Lower leg skin (tissue), 4 donors: ENCODE data around the gene OR52N2. TPM values are rescaled to one million over a fixed set of nuclear protein-coding genes. Genes with fewer than 3 reads are reported as not detected.

Experiments used
- DNase-seq, 2 donors: peaks; one replicate each; pipeline ENCODE4 v3.0.0-alpha.2; 2019; ENCODE audit warnings: low spot score in 2 of 2
- H3K4me3 ChIP-seq: fragments of 200-600 bp; sonication (generic); 2 replicates; pipeline ENCODE4 v1.5.1; 2017; ENCODE audit warnings: mild to moderate bottlenecking, low read depth; ENCODE audit not compliant: poor library complexity, severe bottlenecking
- POLR2A ChIP-seq, 2 donors: fragments of 450-650 bp; IDR thresholded peaks; one replicate each; pipeline ENCODE4 v1.6.1; 2016 to 2017; ENCODE audit warnings: antibody characterized with exemption in 2 of 2, mild to moderate bottlenecking in 1 of 2, moderate library complexity in 1 of 2
- WGBS, 2 donors: methylation state at CpG; one replicate each; pipeline ENCODE4 v1.1.5; 2018; 5-methylcytosine and 5-hydroxymethylcytosine counted together
- intact Hi-C: fragments of 100-400 bp; cut with DNase I; formaldehyde crosslinking; loops from one replicate; pipeline ENCODE4 v1.15.0; 2023; ENCODE audit warnings: low total_unique reads
- total RNA-seq, 4 donors: library from RNA; depleted of rRNA; stranded (reverse); fragments of >200 nt; gene quantifications; one replicate each; pipeline ENCODE4 v1.1.0, GENCODE V29; 2016
- TF ChIP-seq, protein P1 (sequence below), 3 donors: fragments of 450-650 bp; IDR thresholded peaks; one replicate each; pipeline ENCODE4 v1.5.1; 2016; ENCODE audit warnings: antibody characterized with exemption in 3 of 3, mild to moderate bottlenecking in 3 of 3, moderate library complexity in 2 of 3

OR52N2 gene
- total RNA-seq, 4 donors from 2014 or later = not detected

DNA sequence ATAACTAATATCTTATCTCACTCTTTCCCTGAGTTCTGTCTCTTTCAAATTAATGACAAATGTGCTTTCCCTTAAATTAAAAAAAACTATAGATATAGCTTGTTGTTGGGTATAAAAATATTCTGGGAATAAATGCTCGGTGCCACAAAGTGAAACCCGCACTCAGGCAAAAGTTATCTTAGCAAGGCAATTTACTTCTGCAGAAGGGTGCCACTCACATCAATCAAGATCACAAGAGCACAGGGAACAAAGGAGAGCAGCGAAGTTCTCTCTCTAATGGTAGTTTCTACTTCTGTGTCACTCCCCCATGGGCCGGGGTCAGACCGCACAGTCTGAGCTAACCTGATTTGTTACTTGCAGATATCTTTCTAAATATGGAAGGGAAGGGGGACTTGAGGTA is 4.7 kb upstream of the OR52N2 start:
- no peak for DNase-seq
- 81 to 97% methylated on average over 5 of the region's 5 CpGs for WGBS, 2 donors
- TF ChIP-seq, protein P1, sequence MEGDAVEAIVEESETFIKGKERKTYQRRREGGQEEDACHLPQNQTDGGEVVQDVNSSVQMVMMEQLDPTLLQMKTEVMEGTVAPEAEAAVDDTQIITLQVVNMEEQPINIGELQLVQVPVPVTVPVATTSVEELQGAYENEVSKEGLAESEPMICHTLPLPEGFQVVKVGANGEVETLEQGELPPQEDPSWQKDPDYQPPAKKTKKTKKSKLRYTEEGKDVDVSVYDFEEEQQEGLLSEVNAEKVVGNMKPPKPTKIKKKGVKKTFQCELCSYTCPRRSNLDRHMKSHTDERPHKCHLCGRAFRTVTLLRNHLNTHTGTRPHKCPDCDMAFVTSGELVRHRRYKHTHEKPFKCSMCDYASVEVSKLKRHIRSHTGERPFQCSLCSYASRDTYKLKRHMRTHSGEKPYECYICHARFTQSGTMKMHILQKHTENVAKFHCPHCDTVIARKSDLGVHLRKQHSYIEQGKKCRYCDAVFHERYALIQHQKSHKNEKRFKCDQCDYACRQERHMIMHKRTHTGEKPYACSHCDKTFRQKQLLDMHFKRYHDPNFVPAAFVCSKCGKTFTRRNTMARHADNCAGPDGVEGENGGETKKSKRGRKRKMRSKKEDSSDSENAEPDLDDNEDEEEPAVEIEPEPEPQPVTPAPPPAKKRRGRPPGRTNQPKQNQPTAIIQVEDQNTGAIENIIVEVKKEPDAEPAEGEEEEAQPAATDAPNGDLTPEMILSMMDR (IDR thresholded peaks at IDR 0.05) = no peak
- TF ChIP-seq POLR2A (IDR thresholded peaks at IDR 0.05) = no peak
- intact Hi-C loops = no loop called here
- H3K4me3 ChIP-seq = no peak overlapping the region

DNA sequence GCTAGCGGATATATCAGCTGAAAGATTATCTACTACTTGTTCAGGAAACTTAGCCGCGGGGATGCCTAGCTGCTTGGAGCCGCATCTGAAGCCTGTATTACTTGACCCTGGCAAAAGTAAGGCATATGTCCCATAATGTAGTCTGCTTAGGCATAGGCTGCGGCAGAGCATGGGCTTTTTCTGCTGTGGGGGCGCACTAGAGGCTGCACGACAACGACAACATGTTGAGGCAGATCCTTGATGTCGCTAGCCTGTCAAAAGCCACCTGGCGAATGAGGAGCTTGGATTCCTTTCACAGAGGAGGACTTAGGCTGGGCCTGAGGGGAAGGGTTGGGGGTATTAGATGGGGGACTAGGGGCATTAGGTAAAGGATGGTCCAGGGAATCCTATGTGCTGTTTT is 1.1 kb upstream of the OR52N2 start:
- intact Hi-C loops = loop anchor here (5.0 kb wide), 1 partner anchor 330 kb away; no protein-coding TSS in a partner anchor
- DNase-seq = no peak
- TF ChIP-seq, protein P1 (IDR thresholded peaks at IDR 0.05) = no peak
- TF ChIP-seq POLR2A (IDR thresholded peaks at IDR 0.05) = no peak
- no peak overlapping the region for H3K4me3 ChIP-seq
- WGBS, 2 donors = 54 to 58% methylated on average over 10 of the region's 10 CpGs

DNA sequence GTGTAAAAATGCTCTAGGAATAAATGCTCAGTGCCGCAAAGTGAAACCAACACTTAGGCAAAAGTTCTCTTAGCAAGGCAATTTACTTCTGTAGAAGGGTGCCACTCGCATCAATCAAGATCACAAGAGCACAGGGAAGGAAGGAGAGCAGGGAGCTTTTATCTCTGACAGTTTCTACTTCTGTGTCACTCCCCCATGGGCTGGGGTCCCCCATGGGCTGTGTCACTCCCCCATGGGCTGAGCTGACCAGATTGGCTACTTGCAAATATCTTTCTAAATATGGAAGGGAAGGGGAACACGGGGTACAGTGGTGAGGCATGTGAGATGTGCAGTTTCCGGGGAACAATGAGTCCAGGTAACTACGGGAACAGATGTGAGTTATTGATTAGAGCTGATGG is 397 bp downstream of the OR52N2 start:
- no peak for DNase-seq
- TF ChIP-seq, protein P1 (IDR thresholded peaks at IDR 0.05) = no peak
- TF ChIP-seq POLR2A (IDR thresholded peaks at IDR 0.05) = no peak
- WGBS, 2 donors = 38 to 44% methylated on average over 5 of the region's 5 CpGs
- H3K4me3 ChIP-seq = peak overlapping the region; percentile 15
- intact Hi-C loops = loop anchor here (5.0 kb wide), 1 partner anchor 332 kb away; no protein-coding TSS in a partner anchor

DNA sequence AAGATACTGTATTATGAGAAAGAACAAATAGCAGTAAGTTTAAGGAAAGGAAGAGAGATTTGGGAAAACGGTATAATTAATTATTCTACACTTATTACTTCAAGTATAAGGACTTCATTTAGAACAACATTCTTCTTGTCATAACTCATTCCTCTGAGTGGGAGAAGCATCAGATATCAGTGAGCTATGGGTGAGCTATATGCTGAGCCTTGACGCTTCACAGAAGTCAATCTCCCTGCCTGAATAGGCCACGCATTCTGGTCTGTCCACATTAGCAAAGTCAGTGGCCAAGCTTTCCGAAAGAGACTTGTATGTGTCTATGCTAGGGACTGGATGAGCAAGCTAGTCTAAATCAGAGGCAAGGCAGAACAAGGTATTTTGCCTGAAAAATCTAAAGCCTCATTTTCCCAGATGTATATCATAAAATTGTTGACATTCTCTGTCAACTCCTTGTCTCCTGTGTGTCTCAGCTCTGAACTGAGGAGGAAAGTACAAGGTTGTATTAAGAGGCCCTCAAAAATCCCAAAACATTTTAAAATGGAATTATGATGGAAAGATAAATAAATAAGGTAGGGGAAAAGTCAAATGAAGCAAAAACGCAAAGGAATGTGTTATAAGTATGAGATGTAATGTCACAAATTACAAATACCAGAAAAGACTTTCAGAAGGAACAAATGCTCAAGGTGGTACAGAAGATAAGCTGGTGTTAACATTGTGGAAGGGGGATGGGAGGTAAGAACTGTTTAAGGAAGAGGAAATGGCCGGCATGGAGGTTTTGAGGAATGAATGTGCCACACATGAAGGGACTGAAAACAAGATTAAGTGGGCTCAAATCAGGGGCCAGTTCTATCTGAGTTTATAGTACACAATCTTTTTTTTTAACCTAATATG is 1.4 kb downstream of the OR52N2 start:
- DNase-seq = no peak
- TF ChIP-seq, protein P1 (IDR thresholded peaks at IDR 0.05) = no peak
- no peak for TF ChIP-seq POLR2A (IDR thresholded peaks at IDR 0.05)
- intact Hi-C loops = loop anchor here (5.0 kb wide), 1 partner anchor 333 kb away; no protein-coding TSS in a partner anchor
- H3K4me3 ChIP-seq = no peak overlapping the region
- 74 to 79% methylated on average over 6 of the region's 6 CpGs for WGBS, 2 donors

DNA sequence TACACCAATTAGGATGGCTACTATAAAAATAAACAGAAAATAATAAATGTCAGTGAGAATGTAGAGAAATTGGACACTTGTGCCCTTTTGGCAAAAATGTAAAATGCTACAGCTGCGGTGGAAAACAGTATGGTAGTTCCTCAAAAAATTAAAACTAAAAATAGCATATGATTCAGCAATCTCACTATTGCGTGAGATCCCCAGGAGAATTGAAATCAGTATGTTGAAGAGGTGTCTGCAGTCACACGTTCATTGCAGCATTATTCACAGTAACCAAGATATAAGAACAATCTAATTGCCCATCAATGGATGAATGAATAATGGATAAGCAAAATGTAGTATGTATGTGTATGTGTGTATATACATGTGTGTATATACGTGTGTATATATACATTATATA is 6.8 kb downstream of the OR52N2 start:
- TF ChIP-seq POLR2A (IDR thresholded peaks at IDR 0.05) = no peak
- TF ChIP-seq, protein P1 (IDR thresholded peaks at IDR 0.05) = no peak
- intact Hi-C loops = no loop called here
- H3K4me3 ChIP-seq = no peak overlapping the region
- 35 to 43% methylated on average over 4 of the region's 4 CpGs for WGBS, 2 donors
- DNase-seq = no peak
